HEK293 (cell line): ENCODE results near the gene BRWD1.

Experiments
- CTCF ChIA-PET: fragments of 350-600 bp; formaldehyde crosslinking; extraction: SDS; loops from one replicate; lab custom pipeline; 2021; ENCODE audit warnings: antibody characterized with exemption; lab: Yijun Ruan, JAX
- POLR2A ChIA-PET: fragments of 300-600 bp; formaldehyde crosslinking; extraction: SDS; loops from one replicate; lab custom pipeline; 2020; ENCODE audit warnings: antibody characterized with exemption, inconsistent platforms; lab: Yijun Ruan, JAX
- H3K27ac ChIP-seq: fragments of 200-500 bp; sonication (Bioruptor generic); 2 replicates; pipeline ENCODE4 v1.5.1; 2014; ENCODE audit warnings: low read depth, low read length, control low read depth, inconsistent platforms; ENCODE audit errors: extremely low read depth
- H3K36me3 ChIP-seq, 2 experiments: fragments of 200-500 bp in 1 of 2; sonication (Bioruptor generic) in 1 of 2; 1 replicate in 1 of 2; 2 replicates in 1 of 2; pipeline ENCODE4 v1.5.1; 2014 to 2017; ENCODE audit warnings: inconsistent platforms in 2 of 2, low read length in 2 of 2; ENCODE audit not compliant: control insufficient read depth in 2 of 2, insufficient read depth in 1 of 2
- H3K4me1 ChIP-seq: fragments of 200-500 bp; sonication (Bioruptor generic); 2 replicates; pipeline ENCODE4 v1.5.1; 2014; ENCODE audit warnings: mild to moderate bottlenecking, low read length, inconsistent platforms; ENCODE audit not compliant: control insufficient read depth, insufficient read depth
- H3K4me3 ChIP-seq: 2 replicates; pipeline ENCODE4 v1.5.1; 2011; ENCODE audit warnings: low read depth, mild to moderate bottlenecking, control low read depth, low read length, moderate library complexity
- H3K9me3 ChIP-seq: fragments of 200-500 bp; sonication (Bioruptor generic); 2 replicates; pipeline ENCODE4 v1.5.1; 2014; ENCODE audit warnings: low read depth, low read length, inconsistent platforms; ENCODE audit not compliant: control insufficient read depth, insufficient read depth
- KLF1 ChIP-seq: fragments of 450-650 bp; formaldehyde crosslinking; IDR thresholded peaks from 2 replicates; pipeline ENCODE4 v1.5.1; 2016; ENCODE audit warnings: missing biosample characterization, missing genetic modification characterization
- ZEB2 ChIP-seq: fragments of 450-650 bp; formaldehyde crosslinking; IDR thresholded peaks from 2 replicates; pipeline ENCODE4 v1.5.1; 2016; ENCODE audit warnings: missing biosample characterization, missing genetic modification characterization
- ZFHX2 ChIP-seq: fragments of 450-650 bp; formaldehyde crosslinking; conservative IDR thresholded peaks from 2 replicates; pipeline ENCODE4 v1.5.1; 2016; ENCODE audit warnings: missing biosample characterization, missing genetic modification characterization
- ZFP69B ChIP-seq: fragments of 450-650 bp; formaldehyde crosslinking; IDR thresholded peaks from 2 replicates; pipeline ENCODE4 v1.5.1; 2016; ENCODE audit warnings: missing biosample characterization, missing genetic modification characterization
- ZNF10 ChIP-seq: fragments of 450-650 bp; formaldehyde crosslinking; IDR thresholded peaks from 2 replicates; pipeline ENCODE4 v1.5.1; 2017; ENCODE audit warnings: missing biosample characterization, missing genetic modification characterization
- ZNF16 ChIP-seq: fragments of 450-650 bp; formaldehyde crosslinking; IDR thresholded peaks from 2 replicates; pipeline ENCODE4 v1.5.1; 2016; ENCODE audit warnings: low read depth, missing biosample characterization, missing genetic modification characterization
- ZNF184 ChIP-seq: fragments of 450-650 bp; IDR thresholded peaks from 2 replicates; pipeline ENCODE4 v1.5.1; 2018; ENCODE audit warnings: missing biosample characterization, mild to moderate bottlenecking, missing genetic modification characterization
- ZNF221 ChIP-seq: fragments of 450-650 bp; formaldehyde crosslinking; IDR thresholded peaks from 2 replicates; pipeline ENCODE4 v1.5.1; 2017; ENCODE audit warnings: missing biosample characterization, missing genetic modification characterization, borderline replicate concordance
- ZNF223 ChIP-seq: fragments of 450-650 bp; formaldehyde crosslinking; IDR thresholded peaks from 2 replicates; pipeline ENCODE4 v1.5.1; 2016; ENCODE audit warnings: missing biosample characterization, missing genetic modification characterization
- ZNF24 ChIP-seq: fragments of 450-650 bp; formaldehyde crosslinking; IDR thresholded peaks from 2 replicates; pipeline ENCODE4 v1.5.1; 2016; ENCODE audit warnings: missing biosample characterization, missing genetic modification characterization
- ZNF354C ChIP-seq: fragments of 450-650 bp; formaldehyde crosslinking; IDR thresholded peaks from 2 replicates; pipeline ENCODE4 v1.5.1; 2016; ENCODE audit warnings: missing biosample characterization, missing genetic modification characterization, low read depth, borderline replicate concordance
- ZNF391 ChIP-seq: fragments of 450-650 bp; formaldehyde crosslinking; IDR thresholded peaks from 2 replicates; pipeline ENCODE4 v1.5.1; 2016; ENCODE audit warnings: low read depth, missing biosample characterization, missing genetic modification characterization, borderline replicate concordance
- ZNF501 ChIP-seq: fragments of 450-650 bp; formaldehyde crosslinking; IDR thresholded peaks from 2 replicates; pipeline ENCODE4 v1.5.1; 2016; ENCODE audit warnings: missing biosample characterization, missing genetic modification characterization
- ZNF521 ChIP-seq: fragments of 450-650 bp; formaldehyde crosslinking; IDR thresholded peaks from 2 replicates; pipeline ENCODE4 v1.5.1; 2017; ENCODE audit warnings: missing biosample characterization, mild to moderate bottlenecking, missing genetic modification characterization
- ZNF549 ChIP-seq: fragments of 450-650 bp; IDR thresholded peaks from 2 replicates; pipeline ENCODE4 v1.5.1; 2018; ENCODE audit warnings: missing biosample characterization, missing genetic modification characterization, mild to moderate bottlenecking, inconsistent platforms, moderate library complexity
- ZNF561 ChIP-seq: fragments of 450-650 bp; IDR thresholded peaks from 2 replicates; pipeline ENCODE4 v1.5.1; 2018; ENCODE audit warnings: missing biosample characterization, missing genetic modification characterization, borderline replicate concordance
- ZNF596 ChIP-seq: fragments of 450-650 bp; IDR thresholded peaks from 2 replicates; pipeline ENCODE4 v1.5.0; 2018; ENCODE audit warnings: missing biosample characterization, mild to moderate bottlenecking, missing genetic modification characterization, moderate library complexity
- ZNF610 ChIP-seq: fragments of 450-650 bp; formaldehyde crosslinking; IDR thresholded peaks from 2 replicates; pipeline ENCODE4 v1.5.1; 2016; ENCODE audit warnings: missing biosample characterization, missing genetic modification characterization, borderline replicate concordance
- ZNF830 ChIP-seq: fragments of 450-650 bp; IDR thresholded peaks from 2 replicates; pipeline ENCODE4 v1.5.0; 2018; ENCODE audit warnings: missing biosample characterization, missing genetic modification characterization, low read depth, mild to moderate bottlenecking, moderate library complexity
- TF ChIP-seq, protein P1 (sequence below): fragments of 450-650 bp; formaldehyde crosslinking; IDR thresholded peaks from 2 replicates; pipeline ENCODE4 v1.5.1; 2016; ENCODE audit warnings: missing biosample characterization, missing genetic modification characterization
- TF ChIP-seq, protein P2 (sequence below): fragments of 450-650 bp; formaldehyde crosslinking; IDR thresholded peaks from 2 replicates; pipeline ENCODE4 v1.5.1; 2017; ENCODE audit warnings: missing biosample characterization, missing genetic modification characterization
- TF ChIP-seq, protein P3 (sequence below): fragments of 450-650 bp; formaldehyde crosslinking; IDR thresholded peaks from 2 replicates; pipeline ENCODE4 v1.5.1; 2017; ENCODE audit warnings: missing biosample characterization, missing genetic modification characterization
- TF ChIP-seq, protein P4 (sequence below): fragments of 450-650 bp; formaldehyde crosslinking; IDR thresholded peaks from 2 replicates; pipeline ENCODE4 v1.5.1; 2016; ENCODE audit warnings: missing biosample characterization, missing genetic modification characterization
- TF ChIP-seq, protein P5 (sequence below): fragments of 450-650 bp; formaldehyde crosslinking; IDR thresholded peaks from 2 replicates; pipeline ENCODE4 v1.5.1; 2016; ENCODE audit warnings: missing biosample characterization, missing genetic modification characterization
- TF ChIP-seq, protein P6 (sequence below): fragments of 450-650 bp; formaldehyde crosslinking; IDR thresholded peaks from 2 replicates; pipeline ENCODE4 v1.5.1; 2017; ENCODE audit warnings: missing biosample characterization, missing genetic modification characterization
- TF ChIP-seq, protein P7 (sequence below): fragments of 450-650 bp; formaldehyde crosslinking; IDR thresholded peaks from 2 replicates; pipeline ENCODE4; 2016; ENCODE audit warnings: missing biosample characterization, missing genetic modification characterization

BRWD1 gene

DNA sequence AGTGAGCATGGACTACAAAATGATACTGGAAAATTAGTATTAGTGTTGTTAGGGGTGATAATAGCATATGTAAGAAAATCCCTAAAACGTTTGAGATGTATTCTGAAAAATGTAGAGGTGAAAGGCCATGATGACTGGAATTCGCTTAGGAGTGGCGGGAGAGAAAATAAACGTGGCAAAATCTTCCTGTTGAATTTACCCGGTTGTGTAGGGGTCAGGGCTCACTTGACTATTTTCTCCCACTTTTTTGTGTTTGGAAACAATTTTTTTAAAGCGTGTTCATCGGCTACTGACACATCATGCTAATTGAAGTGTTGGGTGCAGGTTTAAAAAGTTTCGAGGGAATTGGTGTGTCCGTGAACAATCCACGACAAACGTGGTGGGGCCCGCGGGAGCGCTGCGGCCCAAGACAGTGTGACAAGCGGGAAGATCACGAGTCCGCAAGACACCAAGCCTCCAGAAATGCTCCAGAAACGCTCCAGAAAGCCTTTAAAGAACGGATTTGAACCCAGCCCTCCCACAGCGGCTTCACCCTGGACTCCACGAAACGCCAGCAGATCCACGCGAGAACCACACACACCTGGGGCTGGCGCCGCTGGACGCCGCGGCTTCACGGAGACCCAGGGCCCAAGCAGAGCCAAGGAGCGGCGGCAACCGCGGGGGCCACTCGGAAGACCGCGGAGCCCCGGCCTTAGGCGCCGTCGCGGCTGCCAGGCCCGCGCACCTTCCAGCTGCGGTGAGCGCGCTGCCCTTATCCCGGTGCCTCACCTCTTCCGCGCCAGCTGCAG is 130.8 kb downstream of the BRWD1 start:
- peaks cover 21 to 32% of the 10 kb centered on the region in 2 experiments for H3K36me3 ChIP-seq
- H3K27ac ChIP-seq: peak overlapping the region; percentile 86
- CTCF ChIA-PET: interaction anchor here (0.7 to 1.3 kb wide), 5 partner anchors 9 to 258 kb away, joined by 3 to 4 read pairs (median 4); no protein-coding TSS in a partner anchor
- peak overlapping the region; percentile 89 for H3K4me3 ChIP-seq
- no peaks in the 10 kb centered on the region for H3K9me3 ChIP-seq
- H3K4me1 ChIP-seq: 0 out of 2 replicates have a peak, but pooled peaks cover 3% of the 10 kb centered on the region
- POLR2A ChIA-PET: interaction anchor here (0.6 to 2.4 kb wide), 14 partner anchors 9 to 1660 kb away, joined by 3 to 31 read pairs (median 6); partner anchors contain the start of genes BRWD1 and HMGN1
- TF ChIP-seq, protein P1, sequence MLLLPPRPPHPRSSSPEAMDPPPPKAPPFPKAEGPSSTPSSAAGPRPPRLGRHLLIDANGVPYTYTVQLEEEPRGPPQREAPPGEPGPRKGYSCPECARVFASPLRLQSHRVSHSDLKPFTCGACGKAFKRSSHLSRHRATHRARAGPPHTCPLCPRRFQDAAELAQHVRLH (tag by site-specific recombination): no peak
- TF ChIP-seq, protein P2, sequence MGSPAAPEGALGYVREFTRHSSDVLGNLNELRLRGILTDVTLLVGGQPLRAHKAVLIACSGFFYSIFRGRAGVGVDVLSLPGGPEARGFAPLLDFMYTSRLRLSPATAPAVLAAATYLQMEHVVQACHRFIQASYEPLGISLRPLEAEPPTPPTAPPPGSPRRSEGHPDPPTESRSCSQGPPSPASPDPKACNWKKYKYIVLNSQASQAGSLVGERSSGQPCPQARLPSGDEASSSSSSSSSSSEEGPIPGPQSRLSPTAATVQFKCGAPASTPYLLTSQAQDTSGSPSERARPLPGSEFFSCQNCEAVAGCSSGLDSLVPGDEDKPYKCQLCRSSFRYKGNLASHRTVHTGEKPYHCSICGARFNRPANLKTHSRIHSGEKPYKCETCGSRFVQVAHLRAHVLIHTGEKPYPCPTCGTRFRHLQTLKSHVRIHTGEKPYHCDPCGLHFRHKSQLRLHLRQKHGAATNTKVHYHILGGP (tag by site-specific recombination): no peak
- TF ChIP-seq KLF1 (tag by site-specific recombination) (no peak), ZNF184 (tag by site-specific recombination) (no peak), ZEB2 (tag by site-specific recombination) (no peak), ZNF561 (tag by site-specific recombination) (no peak), ZNF10 (tag by site-specific recombination) (no peak), ZNF596 (tag by site-specific recombination) (no peak), ZNF501 (tag by site-specific recombination) (no peak), ZFHX2 (tag by site-specific recombination) (no peak), ZNF830 (tag by site-specific recombination) (no peak), ZNF16 (tag by site-specific recombination) (0 out of 2 replicates have a peak, but pooled peaks have one; percentile 27), ZNF521 (no peak), ZNF610 (tag by site-specific recombination) (no peak; the same call in 1 of the 2 replicates), ZNF24 (tag by site-specific recombination) (no peak), ZNF221 (tag by site-specific recombination) (no peak), ZFP69B (tag by site-specific recombination) (peak; percentile 30; the same call in 1 of the 2 replicates), ZNF354C (no peak), ZNF223 (tag by site-specific recombination) (no peak), ZNF549 (tag by site-specific recombination) (no peak), ZNF391 (tag by site-specific recombination) (no peak)
- TF ChIP-seq, protein P3, sequence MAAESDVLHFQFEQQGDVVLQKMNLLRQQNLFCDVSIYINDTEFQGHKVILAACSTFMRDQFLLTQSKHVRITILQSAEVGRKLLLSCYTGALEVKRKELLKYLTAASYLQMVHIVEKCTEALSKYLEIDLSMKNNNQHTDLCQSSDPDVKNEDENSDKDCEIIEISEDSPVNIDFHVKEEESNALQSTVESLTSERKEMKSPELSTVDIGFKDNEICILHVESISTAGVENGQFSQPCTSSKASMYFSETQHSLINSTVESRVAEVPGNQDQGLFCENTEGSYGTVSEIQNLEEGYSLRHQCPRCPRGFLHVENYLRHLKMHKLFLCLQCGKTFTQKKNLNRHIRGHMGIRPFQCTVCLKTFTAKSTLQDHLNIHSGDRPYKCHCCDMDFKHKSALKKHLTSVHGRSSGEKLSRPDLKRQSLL (tag by site-specific recombination): peak; percentile 48; the same call in 1 of the 2 replicates
- TF ChIP-seq, protein P4, sequence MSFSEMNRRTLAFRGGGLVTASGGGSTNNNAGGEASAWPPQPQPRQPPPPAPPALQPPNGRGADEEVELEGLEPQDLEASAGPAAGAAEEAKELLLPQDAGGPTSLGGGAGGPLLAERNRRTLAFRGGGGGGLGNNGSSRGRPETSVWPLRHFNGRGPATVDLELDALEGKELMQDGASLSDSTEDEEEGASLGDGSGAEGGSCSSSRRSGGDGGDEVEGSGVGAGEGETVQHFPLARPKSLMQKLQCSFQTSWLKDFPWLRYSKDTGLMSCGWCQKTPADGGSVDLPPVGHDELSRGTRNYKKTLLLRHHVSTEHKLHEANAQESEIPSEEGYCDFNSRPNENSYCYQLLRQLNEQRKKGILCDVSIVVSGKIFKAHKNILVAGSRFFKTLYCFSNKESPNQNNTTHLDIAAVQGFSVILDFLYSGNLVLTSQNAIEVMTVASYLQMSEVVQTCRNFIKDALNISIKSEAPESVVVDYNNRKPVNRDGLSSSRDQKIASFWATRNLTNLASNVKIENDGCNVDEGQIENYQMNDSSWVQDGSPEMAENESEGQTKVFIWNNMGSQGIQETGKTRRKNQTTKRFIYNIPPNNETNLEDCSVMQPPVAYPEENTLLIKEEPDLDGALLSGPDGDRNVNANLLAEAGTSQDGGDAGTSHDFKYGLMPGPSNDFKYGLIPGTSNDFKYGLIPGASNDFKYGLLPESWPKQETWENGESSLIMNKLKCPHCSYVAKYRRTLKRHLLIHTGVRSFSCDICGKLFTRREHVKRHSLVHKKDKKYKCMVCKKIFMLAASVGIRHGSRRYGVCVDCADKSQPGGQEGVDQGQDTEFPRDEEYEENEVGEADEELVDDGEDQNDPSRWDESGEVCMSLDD (tag by site-specific recombination): peak; percentile 79; the same call in 1 of the 2 replicates
- TF ChIP-seq, protein P5, sequence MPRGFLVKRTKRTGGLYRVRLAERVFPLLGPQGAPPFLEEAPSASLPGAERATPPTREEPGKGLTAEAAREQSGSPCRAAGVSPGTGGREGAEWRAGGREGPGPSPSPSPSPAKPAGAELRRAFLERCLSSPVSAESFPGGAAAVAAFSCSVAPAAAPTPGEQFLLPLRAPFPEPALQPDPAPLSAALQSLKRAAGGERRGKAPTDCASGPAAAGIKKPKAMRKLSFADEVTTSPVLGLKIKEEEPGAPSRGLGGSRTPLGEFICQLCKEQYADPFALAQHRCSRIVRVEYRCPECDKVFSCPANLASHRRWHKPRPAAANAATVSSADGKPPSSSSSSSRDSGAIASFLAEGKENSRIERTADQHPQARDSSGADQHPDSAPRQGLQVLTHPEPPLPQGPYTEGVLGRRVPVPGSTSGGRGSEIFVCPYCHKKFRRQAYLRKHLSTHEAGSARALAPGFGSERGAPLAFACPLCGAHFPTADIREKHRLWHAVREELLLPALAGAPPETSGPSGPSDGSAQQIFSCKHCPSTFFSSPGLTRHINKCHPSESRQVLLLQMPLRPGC (tag by site-specific recombination): no peak; the same call in 1 of the 2 replicates
- TF ChIP-seq, protein P6, sequence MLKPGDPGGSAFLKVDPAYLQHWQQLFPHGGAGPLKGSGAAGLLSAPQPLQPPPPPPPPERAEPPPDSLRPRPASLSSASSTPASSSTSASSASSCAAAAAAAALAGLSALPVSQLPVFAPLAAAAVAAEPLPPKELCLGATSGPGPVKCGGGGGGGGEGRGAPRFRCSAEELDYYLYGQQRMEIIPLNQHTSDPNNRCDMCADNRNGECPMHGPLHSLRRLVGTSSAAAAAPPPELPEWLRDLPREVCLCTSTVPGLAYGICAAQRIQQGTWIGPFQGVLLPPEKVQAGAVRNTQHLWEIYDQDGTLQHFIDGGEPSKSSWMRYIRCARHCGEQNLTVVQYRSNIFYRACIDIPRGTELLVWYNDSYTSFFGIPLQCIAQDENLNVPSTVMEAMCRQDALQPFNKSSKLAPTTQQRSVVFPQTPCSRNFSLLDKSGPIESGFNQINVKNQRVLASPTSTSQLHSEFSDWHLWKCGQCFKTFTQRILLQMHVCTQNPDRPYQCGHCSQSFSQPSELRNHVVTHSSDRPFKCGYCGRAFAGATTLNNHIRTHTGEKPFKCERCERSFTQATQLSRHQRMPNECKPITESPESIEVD (tag by site-specific recombination): no peak
- TF ChIP-seq, protein P7, sequence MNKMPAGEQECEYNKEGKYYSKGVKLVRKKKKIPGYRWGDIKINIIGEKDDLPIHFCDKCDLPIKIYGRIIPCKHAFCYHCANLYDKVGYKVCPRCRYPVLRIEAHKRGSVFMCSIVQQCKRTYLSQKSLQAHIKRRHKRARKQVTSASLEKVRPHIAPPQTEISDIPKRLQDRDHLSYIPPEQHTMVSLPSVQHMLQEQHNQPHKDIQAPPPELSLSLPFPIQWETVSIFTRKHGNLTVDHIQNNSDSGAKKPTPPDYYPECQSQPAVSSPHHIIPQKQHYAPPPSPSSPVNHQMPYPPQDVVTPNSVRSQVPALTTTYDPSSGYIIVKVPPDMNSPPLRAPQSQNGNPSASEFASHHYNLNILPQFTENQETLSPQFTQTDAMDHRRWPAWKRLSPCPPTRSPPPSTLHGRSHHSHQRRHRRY: no peak
